SK-MEL-5 (cell line): ENCODE measurements around the gene FAM234B. TPM values are rescaled to one million over a fixed set of nuclear protein-coding genes. Genes with fewer than 3 reads are reported as not detected.

Source experiments
- DNase-seq: peaks from one replicate; pipeline ENCODE4 v3.0.0-alpha.2; 2016; ENCODE audit warnings: low read depth, low spot score
- in situ Hi-C: cut with HindIII; loops from 2 replicates; pipeline ENCODE4 v1.10.0; 2016; ENCODE audit warnings: low sequenced_read_pairs, high pct_unique_total_duplicates, low pct_unique_long_range_greater_than_20kb
- polyA plus RNA-seq, 2 experiments: library from polyadenylated mRNA; depleted of rRNA; stranded (reverse); fragments of >200 nt; gene quantifications; 2 replicates each; pipeline ENCODE4 v1.2.3, GENCODE V29; 2015
- total RNA-seq: library from RNA; depleted of rRNA; stranded (reverse); fragments of >200 nt; shearing (Covaris generic); gene quantifications from 2 replicates; pipeline ENCODE4 v1.2.3, GENCODE V29; 2014; rRNA removed

The FAM234B gene, protein sequence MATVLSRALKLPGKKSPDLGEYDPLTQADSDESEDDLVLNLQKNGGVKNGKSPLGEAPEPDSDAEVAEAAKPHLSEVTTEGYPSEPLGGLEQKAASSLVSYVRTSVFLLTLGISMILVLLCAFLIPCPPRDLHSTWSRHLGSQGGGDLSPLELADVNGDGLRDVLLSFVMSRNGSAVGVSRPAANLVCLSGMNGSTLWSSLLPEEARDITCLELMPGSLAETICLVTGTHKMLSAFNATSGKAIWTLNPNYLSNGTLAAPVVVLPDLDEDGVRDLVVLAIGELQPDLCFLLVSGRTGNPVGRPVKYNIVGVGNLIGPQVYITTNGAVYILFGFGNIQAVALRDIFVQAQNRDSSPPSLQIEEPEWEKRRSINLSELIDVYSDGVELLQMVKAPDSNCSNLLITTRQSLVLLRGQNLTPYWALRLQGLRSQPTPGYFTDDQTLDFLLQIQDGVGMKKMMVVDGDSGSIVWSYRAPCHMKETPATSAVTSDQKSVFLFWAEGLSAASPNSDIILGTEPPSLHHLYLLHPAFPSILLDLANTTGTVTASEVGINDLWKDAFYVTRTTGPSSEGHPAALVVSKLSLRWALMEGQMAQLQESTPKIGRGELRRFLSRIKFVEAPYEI
- 14.4 and 15.6 TPM in 2 replicates for total RNA-seq
- polyA plus RNA-seq (2015; cell fraction: cytosol; rRNA removed), result 11.0 and 16.2 TPM in 2 replicates
- 6.6 and 10.5 TPM in 2 replicates for polyA plus RNA-seq (2015; cell fraction: nucleus; rRNA removed)

DNA sequence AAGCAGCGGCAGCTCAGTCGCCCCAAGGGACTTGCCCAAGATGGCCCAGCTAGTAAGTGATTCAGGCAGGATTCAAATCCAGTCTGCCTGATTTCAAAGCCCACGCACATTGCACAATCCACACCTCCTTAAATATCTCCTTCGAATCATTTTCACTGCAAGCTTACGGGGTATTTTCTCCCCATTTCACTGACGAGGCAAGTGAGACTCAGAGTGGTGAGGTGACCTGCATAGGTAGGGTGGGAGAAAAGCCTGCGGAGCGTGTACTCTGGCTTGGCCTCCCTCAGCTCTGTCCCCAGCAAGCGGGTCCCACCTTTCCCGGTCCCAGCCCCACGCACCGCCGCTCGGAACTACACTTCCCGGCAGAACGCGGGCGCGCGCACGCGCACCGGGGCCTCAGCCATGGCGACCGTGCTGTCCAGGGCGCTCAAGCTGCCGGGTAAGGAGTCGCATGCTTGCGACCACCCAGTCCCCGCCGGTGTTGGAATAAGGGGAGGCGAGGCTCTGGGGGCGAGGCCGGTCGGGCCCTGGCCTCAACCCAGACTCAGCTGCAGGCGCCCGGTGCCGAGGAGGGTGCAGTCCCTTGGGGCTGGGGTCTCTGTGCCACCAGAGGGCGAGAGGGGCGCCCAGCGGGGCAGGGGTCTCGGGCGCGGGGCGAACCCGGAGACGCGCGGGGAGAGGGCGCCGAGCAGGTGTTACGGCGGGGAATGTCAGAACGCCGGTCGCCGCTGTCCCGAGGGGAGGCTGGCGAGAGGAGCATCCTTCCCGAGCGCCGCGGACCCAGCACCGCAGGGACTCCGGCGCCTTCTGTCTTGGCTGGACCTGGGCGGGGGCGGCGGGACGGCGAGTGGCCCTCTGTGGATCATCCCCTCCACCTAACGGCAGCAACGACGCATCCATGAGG, at the start of gene FAM234B:
Gene FAM234B, plus strand, starts transcription at position 380 of the 904 bp plus-strand sequence. Its CDS starts 23 bp downstream, at position 403.
- DNase-seq, result peak; percentile 66
- in situ Hi-C loops, result no loop called here

DNA sequence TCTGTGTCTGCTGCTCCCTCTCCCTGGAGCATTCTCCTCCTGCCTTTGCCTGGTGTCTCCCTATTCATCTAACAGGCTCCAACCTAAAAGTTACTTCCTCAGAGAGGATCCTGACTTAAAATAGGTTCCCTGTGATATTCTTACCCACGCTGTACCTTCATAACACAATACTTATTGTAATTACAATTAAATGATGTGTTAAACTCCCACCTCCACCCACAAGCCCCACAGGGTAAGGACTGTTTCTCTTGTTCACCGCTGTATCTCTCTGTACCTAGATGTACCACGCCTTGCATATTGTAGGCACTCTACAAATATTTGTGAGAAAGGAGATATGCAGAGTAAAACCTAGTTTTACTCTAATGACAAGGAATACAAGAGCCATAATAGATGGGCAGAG, 49.1 kb upstream of the FAM234B start:
- in situ Hi-C loops, result no loop called here
- no peak for DNase-seq

DNA sequence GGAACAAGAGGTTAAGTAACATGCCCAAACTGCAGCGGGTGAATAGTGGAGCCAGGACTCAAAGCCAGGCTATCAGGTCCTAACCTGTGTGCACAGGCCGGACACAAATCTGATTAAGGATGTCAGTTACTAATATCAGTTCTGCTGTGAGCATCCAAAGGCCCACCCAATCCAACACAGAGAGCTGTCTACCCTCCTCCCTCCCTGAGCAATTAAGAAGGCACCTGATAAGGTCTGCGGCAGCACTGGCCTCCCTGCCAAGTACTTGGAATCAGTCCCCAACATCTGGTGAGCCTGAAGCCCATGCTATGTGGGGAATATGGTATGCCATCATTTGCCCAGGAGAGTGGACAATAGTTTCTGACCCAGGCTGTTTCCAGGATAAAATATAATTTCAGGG, 48.0 kb upstream of the FAM234B start:
- DNase-seq, result no peak
- in situ Hi-C loops, result no loop called here

DNA sequence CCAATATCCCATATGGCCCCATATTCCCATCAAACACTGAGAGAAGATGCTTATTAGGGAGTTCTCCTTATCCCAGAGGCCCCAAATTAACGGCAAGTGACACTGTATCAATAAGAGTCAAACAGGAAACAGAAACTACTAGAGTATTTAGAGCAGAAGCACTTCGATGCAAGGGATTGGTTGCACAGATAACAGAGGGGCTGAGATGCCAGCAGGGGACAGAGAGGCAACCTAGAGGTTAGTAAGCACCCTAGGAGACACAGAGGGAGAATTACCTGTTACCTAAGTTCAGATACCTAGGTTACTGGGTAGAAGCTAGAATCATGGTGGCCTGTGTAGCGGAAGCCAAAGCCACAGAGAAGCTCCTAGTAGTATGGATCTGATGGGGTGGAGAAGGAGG, 47.0 kb upstream of the FAM234B start:
- no peak for DNase-seq
- in situ Hi-C loops, result no loop called here

DNA sequence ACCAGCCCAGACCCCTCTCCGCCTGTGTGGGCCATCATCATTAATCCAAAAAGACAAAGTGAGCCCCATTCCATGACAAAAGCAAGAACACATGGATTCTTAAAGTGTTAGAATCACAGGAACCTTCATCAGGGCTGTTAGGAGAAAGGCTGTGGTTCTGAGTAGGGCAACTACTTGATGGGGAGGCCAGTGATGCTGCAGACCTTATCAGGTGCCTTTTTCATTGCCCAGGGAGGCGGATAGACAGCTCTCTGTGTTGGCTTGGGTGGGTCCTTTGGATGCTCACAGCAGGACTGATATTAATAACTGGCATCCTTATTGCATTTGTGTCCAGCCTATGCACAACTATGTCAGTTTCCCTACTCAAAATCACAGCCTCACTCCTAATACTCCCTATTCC, 46.4 kb upstream of the FAM234B start:
- no peak for DNase-seq
- in situ Hi-C loops, result no loop called here

DNA sequence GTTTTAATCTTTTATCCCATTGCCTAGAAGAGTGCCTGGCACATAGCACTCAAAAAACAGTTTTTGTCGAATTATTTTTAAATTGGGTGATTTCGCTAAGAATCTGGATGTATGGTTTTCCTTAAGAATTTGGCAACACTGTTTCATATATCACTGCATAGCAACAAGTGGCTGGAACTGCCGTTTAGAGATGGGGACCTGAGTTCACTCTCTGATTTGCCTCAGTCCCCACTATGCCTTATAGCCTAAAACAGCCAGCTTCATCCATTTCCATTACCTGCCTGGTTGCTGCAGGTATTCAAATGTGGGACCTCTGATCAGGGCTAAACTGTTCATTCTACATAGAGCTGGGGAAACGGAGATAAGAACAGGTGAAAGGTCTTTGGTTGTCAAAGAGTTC, 45.9 kb upstream of the FAM234B start:
- in situ Hi-C loops, result no loop called here
- DNase-seq, result no peak

DNA sequence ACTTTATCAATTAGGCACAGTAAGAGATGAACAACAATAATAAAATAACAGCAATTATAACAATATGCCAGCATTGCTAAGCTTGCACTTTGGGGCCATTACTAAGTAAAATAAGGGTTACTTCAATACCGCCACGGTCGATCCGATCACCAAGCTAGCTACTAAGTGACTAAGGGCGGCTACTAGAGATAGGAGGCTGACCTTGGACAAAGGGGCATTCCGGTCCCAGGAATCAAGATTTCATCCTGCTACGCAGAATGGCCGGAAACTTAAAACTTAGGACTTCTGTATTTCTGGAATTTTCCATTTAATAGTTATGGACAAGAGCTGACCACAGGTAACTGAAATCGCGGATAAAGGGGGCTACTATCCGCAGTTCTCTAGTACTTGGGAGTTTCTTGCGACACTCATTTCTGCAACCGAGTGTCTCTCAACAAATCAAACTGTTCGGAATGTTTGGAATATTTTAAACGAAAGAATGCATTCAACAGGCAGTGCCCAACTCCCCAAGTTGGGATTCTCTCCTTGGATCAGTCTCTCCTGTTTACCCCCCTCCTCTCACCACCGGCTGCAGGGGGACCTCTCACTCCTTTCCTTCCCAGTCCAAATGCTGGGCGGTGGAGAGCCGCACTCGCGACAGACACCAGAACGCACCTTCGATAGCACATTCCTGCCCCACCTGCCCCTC, 44.8 kb upstream of the FAM234B start:
- peak; percentile 32 for DNase-seq
- in situ Hi-C loops, result no loop called here

DNA sequence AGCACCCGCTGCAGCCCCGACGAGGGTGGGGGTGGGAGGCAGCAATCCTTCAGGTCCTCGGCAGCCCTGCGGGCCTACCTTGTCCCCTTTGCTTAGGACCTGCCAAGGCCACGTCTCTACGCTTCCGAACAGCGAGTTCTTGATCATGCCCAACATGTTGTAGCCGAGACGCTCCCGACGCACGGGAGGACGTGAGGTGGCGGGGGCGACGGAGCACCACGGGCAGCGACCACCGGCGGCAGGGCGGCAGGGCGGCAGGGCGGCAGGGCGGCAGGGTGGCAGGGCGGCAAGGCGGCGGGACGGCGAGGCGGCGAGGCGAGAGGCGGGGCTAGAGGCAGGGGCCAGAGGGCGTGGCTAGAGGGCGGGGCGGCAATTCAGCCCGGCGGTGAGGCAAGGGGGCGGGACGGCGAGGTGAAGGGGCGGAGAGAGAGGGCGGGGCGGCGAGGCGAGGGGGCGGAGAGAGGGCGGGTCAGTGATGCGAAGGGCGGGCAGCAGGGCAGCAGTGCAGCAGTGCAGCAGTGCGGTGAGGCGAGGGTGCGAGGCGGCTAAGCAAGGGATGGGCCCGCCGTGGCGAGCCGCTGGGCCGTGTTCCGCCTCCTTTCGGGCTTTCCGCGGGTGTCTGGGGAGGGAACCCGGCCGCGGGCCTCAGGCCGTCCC, 44.1 kb upstream of the FAM234B start, which contains the start of gene HEBP1:
Gene HEBP1, minus strand, starts transcription at position 307 of the 657 bp plus-strand sequence. Its CDS starts 151 bp downstream, at position 156.
- in situ Hi-C loops, result loop anchor here (10.0 kb wide), 1 partner anchor 215 kb away; no protein-coding TSS in a partner anchor

DNA sequence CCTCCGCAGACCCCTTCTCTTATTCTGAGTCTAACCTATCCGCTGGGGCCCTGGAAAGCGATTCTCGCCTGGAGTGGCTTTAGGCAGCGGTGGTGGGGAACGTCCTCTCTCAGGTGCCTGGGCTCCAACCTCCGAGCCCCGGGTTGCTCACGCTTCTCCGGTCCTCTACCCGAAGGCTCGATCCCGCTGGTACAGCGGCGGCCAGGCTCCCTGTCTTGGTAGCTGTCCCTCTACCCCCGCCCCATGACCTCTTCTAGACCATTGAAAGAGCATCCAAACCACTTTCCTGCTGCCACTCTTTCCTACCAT, 43.6 kb upstream of the FAM234B start:
- no peak for DNase-seq

More for the DNA sequence above, 44.1 kb upstream of the FAM234B start, which contains the start of gene HEBP1:
- DNase-seq, result peak; percentile 90

DNA sequence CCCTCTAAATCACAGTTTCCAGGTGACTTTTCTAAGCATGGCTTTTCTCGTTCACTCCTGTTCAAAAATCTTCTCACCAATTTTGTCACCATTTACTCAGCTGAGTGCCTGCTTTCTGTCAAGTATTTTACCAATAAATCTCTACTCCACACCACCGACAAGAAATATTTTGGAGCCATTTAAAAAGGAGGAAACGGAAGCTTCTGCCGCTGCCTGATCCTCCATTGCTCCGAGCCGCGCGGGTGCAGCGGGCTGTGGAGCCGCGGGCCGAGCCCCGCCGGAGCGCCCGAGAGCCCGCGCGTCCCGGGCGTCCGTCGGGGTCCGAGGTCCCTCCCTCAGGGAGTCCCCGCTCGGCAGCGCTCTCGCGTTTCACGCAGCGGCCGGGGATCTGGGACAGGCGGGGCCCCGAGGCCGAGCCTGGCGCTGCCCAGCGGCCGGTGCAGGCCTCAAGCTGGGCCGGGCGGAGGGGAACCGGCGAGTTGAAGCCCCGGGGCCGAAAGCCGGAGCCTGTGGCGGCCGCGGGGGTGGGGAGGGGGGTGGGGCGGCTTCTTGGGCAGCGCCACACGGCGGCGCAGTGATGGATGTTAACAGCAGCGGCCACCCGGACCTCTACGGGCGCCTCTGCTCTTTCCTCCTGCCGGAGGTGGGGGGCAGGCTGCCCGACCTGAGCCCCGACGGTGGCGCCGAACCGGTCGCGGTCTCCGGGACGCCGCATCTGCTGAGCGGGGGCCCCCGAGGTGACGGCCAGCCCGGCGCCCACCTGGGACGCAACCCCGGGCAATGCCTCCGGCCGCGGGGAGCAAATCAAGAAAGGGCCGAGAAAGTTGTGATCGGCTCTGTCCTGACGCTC, 43.0 kb upstream of the FAM234B start:
- in situ Hi-C loops, result loop anchor here (10.0 kb wide), 1 partner anchor 214 kb away; no protein-coding TSS in a partner anchor

More for the DNA sequence above, 43.6 kb upstream of the FAM234B start:
- in situ Hi-C loops, result loop anchor here (10.0 kb wide), 1 partner anchor 214 kb away; no protein-coding TSS in a partner anchor

DNA sequence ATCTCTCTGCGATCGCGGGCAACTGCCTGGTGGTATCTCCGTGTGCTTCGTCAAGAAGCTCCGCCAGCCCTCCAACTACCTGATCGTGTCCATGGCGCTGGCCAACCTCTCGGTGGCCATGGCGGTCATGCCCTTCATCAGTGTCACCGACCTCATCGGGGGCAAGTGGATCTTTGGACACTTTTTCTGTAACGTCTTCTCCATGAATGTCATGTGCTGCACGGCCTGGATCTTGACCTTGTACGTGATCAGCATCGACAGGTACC, 42.5 kb upstream of the FAM234B start:
- no peak for DNase-seq
- in situ Hi-C loops, result loop anchor here (10.0 kb wide), 1 partner anchor 213 kb away; no protein-coding TSS in a partner anchor

More for the DNA sequence above, 43.0 kb upstream of the FAM234B start:
- peak; percentile 45 for DNase-seq

DNA sequence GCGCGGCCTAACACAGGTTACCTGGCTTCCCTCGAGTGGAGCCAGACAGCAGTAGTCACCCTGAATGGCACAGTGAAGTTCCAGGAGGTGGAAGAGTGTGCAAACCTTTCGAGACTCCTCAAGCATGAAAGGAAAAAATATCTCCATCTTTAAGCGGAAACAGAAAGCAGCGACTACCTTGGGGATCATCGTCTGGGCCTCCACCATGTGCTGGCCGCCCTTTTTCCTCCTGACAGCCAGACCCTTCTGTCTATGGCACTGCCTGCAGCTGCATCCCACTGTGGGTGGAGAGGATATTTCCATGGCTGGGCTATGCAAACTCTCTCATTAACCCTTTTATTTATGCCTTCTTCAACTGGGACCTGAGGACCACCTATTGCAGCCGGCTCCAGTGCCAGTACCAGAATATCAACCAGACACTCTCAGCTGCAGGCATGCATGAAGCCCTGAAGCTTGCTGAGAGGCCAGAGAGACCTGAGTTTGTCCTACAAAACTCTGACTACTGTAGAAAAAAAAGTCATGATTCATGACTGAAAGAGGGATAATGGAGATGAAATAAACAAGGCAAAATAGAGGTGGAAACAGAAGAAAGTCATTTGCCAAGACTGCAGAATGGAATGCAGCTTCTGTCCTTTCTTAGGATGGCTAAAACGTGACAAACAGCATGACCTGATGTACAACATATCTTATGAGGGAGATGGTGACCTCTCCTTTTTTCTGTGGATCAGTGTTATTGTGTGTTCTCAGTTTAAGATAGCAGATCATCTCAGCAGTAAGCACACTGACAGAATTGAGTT, 41.7 kb upstream of the FAM234B start:
- in situ Hi-C loops, result loop anchor here (10.0 kb wide), 1 partner anchor 212 kb away; no protein-coding TSS in a partner anchor
- no peak for DNase-seq

DNA sequence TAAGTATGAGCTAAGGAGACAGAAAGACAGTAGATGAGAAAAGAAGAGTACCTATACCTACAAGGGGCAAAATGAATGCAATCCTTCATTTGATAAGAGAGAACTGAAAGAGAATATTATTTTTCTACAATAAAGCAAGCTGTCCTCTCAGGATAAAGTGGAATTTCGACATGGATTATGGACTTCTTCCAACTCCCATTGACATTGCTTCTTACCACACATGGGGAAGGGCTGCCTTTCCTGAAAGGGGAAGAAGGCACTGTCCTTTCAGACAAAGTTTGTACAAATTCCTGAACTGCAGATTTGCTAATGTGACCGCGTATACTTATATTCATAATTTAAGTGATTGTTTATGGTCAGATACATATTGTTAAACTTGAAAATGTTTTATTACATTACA, 39.8 kb upstream of the FAM234B start:
- DNase-seq, result no peak
- in situ Hi-C loops, result loop anchor here (10.0 kb wide), 1 partner anchor 210 kb away; no protein-coding TSS in a partner anchor

DNA sequence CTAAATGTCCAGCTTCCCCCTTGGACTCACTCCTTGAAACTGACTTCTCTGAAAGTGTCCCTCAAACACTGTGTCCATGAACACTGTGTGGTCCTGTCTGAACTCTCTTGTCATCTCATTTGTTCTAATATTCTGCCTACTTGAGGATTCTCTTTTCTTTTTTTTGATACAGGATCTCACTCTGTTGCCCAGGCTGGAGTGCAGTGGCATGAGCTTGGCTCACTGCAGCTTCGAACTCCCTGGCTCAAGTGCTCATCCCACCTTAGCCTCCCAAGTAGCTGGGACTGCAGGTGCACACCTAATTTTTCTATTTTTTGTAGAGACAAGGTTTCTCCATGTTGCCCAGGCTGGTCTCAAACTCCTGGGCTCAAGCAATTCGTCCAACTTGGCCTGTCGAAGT, 39.2 kb upstream of the FAM234B start:
- DNase-seq, result no peak
- in situ Hi-C loops, result loop anchor here (10.0 kb wide), 1 partner anchor 210 kb away; no protein-coding TSS in a partner anchor

DNA sequence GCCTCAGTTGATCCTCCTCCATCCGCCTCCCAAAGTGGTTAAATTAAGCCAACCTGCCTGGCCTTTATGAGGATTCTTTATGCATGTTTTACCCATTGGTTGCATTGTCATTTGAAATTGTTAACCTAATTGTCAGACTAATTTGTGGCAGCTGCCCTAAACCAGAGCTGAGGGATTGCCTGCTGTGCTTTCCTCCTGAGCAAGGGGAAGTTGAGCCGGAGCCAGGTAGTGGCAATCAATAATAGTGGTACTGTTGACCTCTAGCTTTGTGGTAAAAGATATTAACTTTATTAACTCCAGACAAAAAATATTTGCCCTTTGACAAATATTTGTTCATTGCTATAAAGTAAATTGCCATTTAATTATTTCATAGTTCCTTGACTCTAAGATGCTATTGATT, 38.5 kb upstream of the FAM234B start:
- in situ Hi-C loops, result loop anchor here (10.0 kb wide), 1 partner anchor 209 kb away; no protein-coding TSS in a partner anchor
- DNase-seq, result no peak
